WTC11 (cell line): Measurements from ENCODE around the gene ANKRD33. TPM values are rescaled to one million over a fixed set of nuclear protein-coding genes. Genes with fewer than 3 reads are reported as not detected.

Experiments used
- ATAC-seq: fragments of 200-7000 bp; cut with Tn5 transposase; 2 replicates; pipeline ENCODE4 v1.10.0; 2021; ENCODE audit warnings: mild to moderate bottlenecking, moderate library complexity
- CTCF ChIA-PET: fragments of 300-600 bp; sonication (Branson Sonifier 250); formaldehyde crosslinking; loops from one replicate; lab custom pipeline; 2021; ENCODE audit warnings: antibody characterized with exemption; lab: Charles Lee
- POLR2A ChIA-PET: fragments of 350-600 bp; sonication (Branson Sonifier 250); formaldehyde crosslinking; loops from one replicate; lab custom pipeline; 2021; ENCODE audit warnings: antibody characterized with exemption; lab: Charles Lee
- DNase-seq: peaks from one replicate; pipeline ENCODE4 v3.0.0; 2021; ENCODE audit warnings: low spot score
- H3K27ac Mint-ChIP-seq: 2 replicates; pipeline ENCODE4 v1.8.0; 2021; ENCODE audit warnings: mixed read lengths
- H3K27me3 Mint-ChIP-seq: 2 replicates; pipeline ENCODE4 v1.8.0; 2021; ENCODE audit warnings: low read depth, mild to moderate bottlenecking, moderate library complexity, mixed read lengths
- H3K36me3 Mint-ChIP-seq: 2 replicates; pipeline ENCODE4 v1.8.0; 2021; ENCODE audit warnings: mixed read lengths
- H3K4me1 Mint-ChIP-seq: 2 replicates; pipeline ENCODE4 v1.8.0; 2022; ENCODE audit warnings: mixed read lengths
- H3K4me3 Mint-ChIP-seq: 2 replicates; pipeline ENCODE4 v1.8.0; 2021; ENCODE audit warnings: mild to moderate bottlenecking, moderate library complexity, mixed read lengths
- H3K9me3 Mint-ChIP-seq: 2 replicates; pipeline ENCODE4 v1.8.0; 2021; ENCODE audit warnings: mixed read lengths
- ATF2 ChIP-seq: sonication (generic); formaldehyde crosslinking; IDR thresholded peaks from 2 replicates; pipeline ENCODE4 v1.8.1; 2022; ENCODE audit warnings: low read depth, missing genetic modification reagents, borderline replicate concordance
- CREB1 ChIP-seq: sonication (generic); formaldehyde crosslinking; IDR thresholded peaks from 2 replicates; pipeline ENCODE4 v1.8.0; 2023; ENCODE audit warnings: mild to moderate bottlenecking, missing genetic modification reagents
- E2F4 ChIP-seq: sonication (generic); formaldehyde crosslinking; IDR thresholded peaks from 2 replicates; pipeline ENCODE4 v1.8.1; 2022; ENCODE audit warnings: low read depth, mild to moderate bottlenecking, moderate library complexity, missing genetic modification reagents, borderline replicate concordance
- E2F5 ChIP-seq: sonication (generic); formaldehyde crosslinking; IDR thresholded peaks from 2 replicates; pipeline ENCODE4 v1.8.1; 2022; ENCODE audit warnings: mild to moderate bottlenecking, moderate library complexity, missing genetic modification reagents
- FOXK1 ChIP-seq: sonication (generic); formaldehyde crosslinking; IDR thresholded peaks from 2 replicates; pipeline ENCODE4 v1.8.0; 2022; ENCODE audit warnings: mild to moderate bottlenecking, moderate library complexity, missing genetic modification reagents
- HMGXB4 ChIP-seq: sonication (generic); formaldehyde crosslinking; IDR thresholded peaks from 2 replicates; pipeline ENCODE4 v1.8.1; 2023; ENCODE audit warnings: mild to moderate bottlenecking, moderate library complexity, missing genetic modification reagents
- IRF2 ChIP-seq: sonication (generic); formaldehyde crosslinking; IDR thresholded peaks from 2 replicates; pipeline ENCODE4 v1.8.0; 2022; ENCODE audit warnings: low read depth, missing genetic modification reagents, borderline replicate concordance
- MYBL2 ChIP-seq: sonication (generic); formaldehyde crosslinking; IDR thresholded peaks from 2 replicates; pipeline ENCODE4 v1.8.1; 2023; ENCODE audit warnings: mild to moderate bottlenecking, moderate library complexity, missing genetic modification reagents
- NFATC4 ChIP-seq: fragments of 250-450 bp; sonication (Bioruptor Pico); IDR thresholded peaks from 2 replicates; pipeline ENCODE4 v1.9.0; 2021; ENCODE audit warnings: mild to moderate bottlenecking
- TEAD4 ChIP-seq: sonication (generic); formaldehyde crosslinking; IDR thresholded peaks from 2 replicates; pipeline ENCODE4 v1.8.0; 2022; ENCODE audit warnings: mild to moderate bottlenecking, missing genetic modification reagents
- USF1 ChIP-seq: sonication (generic); formaldehyde crosslinking; IDR thresholded peaks from 2 replicates; pipeline ENCODE4 v1.8.0; 2022; ENCODE audit warnings: mild to moderate bottlenecking, missing genetic modification reagents
- USF2 ChIP-seq: sonication (generic); formaldehyde crosslinking; IDR thresholded peaks from 2 replicates; pipeline ENCODE4 v1.8.1; 2023; ENCODE audit warnings: mild to moderate bottlenecking, missing genetic modification reagents, moderate library complexity
- ZNF138 ChIP-seq: sonication (generic); formaldehyde crosslinking; conservative IDR thresholded peaks from 2 replicates; pipeline ENCODE4 v1.8.1; 2022; ENCODE audit warnings: mild to moderate bottlenecking, moderate library complexity, missing genetic modification reagents
- ZNF219 ChIP-seq: sonication (generic); formaldehyde crosslinking; IDR thresholded peaks from 2 replicates; pipeline ENCODE4 v1.8.0; 2023; ENCODE audit warnings: missing genetic modification reagents, mild to moderate bottlenecking, borderline replicate concordance
- ZSCAN18 ChIP-seq: fragments of 250-450 bp; sonication (Bioruptor Pico); IDR thresholded peaks from 2 replicates; pipeline ENCODE4 v2.1.2; 2022; ENCODE audit warnings: mild to moderate bottlenecking, moderate library complexity
- total RNA-seq: library from RNA; stranded (reverse); gene quantifications from 3 replicates; pipeline ENCODE4 v1.2.3, GENCODE V29; 2021

Gene ANKRD33
- total RNA-seq, 1 experiment from 2014 or later = 1.7 TPM

- POLR2A ChIA-PET = interaction anchor here (0.6 kb wide), 1 partner anchor 1677 kb away, joined by 6 read pairs; no protein-coding TSS in a partner anchor
- no peak overlapping the region for H3K4me3 Mint-ChIP-seq
- CTCF ChIA-PET = interaction anchor here (0.7 to 4.1 kb wide), 11 partner anchors 9 to 136 kb away, joined by 3 to 20 read pairs (median 5); no protein-coding TSS in a partner anchor
- TF ChIP-seq TEAD4 (CRISPR knock-in tag) (no peak), USF1 (CRISPR knock-in tag) (0 out of 2 replicates have a peak, but pooled peaks have one; percentile 63), HMGXB4 (CRISPR knock-in tag) (no peak), ZNF219 (no peak), USF2 (CRISPR knock-in tag) (peak; percentile 82)
- ATAC-seq = no peak
- H3K27ac Mint-ChIP-seq = no peak overlapping the region
- H3K27me3 Mint-ChIP-seq = peaks cover 16% of the 10 kb centered on the region
- H3K4me1 Mint-ChIP-seq = peaks cover 25% of the 10 kb centered on the region
- no peaks in the 10 kb centered on the region for H3K36me3 Mint-ChIP-seq
- no peak for DNase-seq
- H3K9me3 Mint-ChIP-seq = peaks cover 6% of the 10 kb centered on the region
These were observed 1.7 kb upstream of the ANKRD33 start for GRCh38 chr12:51886021-51886710.

GRCh38 chr12:51888316-51889215 lies 663 bp downstream of the ANKRD33 start:
- TF ChIP-seq E2F4 (no peak), FOXK1 (CRISPR knock-in tag) (no peak), ATF2 (CRISPR knock-in tag) (no peak), ZSCAN18 (CRISPR knock-in tag) (no peak), NFATC4 (CRISPR knock-in tag) (no peak), ZNF219 (no peak), CREB1 (CRISPR knock-in tag) (no peak), ZNF138 (CRISPR knock-in tag) (no peak), E2F5 (no peak), MYBL2 (CRISPR knock-in tag) (no peak), TEAD4 (CRISPR knock-in tag) (no peak), IRF2 (CRISPR knock-in tag) (no peak)
- Mint-ChIP-seq H3K36me3 (no peaks in the 10 kb centered on the region), H3K4me3 (peak overlapping the region; percentile 75), H3K4me1 (peaks cover 25% of the 10 kb centered on the region), H3K27ac (no peak overlapping the region), H3K27me3 (peaks cover 14% of the 10 kb centered on the region), H3K9me3 (peaks cover 6% of the 10 kb centered on the region)
- CTCF ChIA-PET = interaction anchor here (0.6 to 4.9 kb wide), 29 partner anchors 10 to 828 kb away, joined by 3 to 57 read pairs (median 6); partner anchors contain the start of genes FIGNL2, NR4A1 and SLC4A8
- ATAC-seq (no peak), DNase-seq (no peak)
- POLR2A ChIA-PET = interaction anchor here (0.5 to 1.6 kb wide), 3 partner anchors 19 to 391 kb away, joined by 4 read pairs; no protein-coding TSS in a partner anchor
